ENCODE measurements around the gene PPIL3.

Gene PPIL3

GRCh38 chr2:200843993-200844948 is 44.6 kb downstream of the PPIL3 start:
- no peaks in the 10 kb centered on the region for H3K27me3 ChIP-seq (ENCODE audit: low read length)
- H3K4me2 ChIP-seq (ENCODE audit: low read depth, low read length, poor library complexity, severe bottlenecking), result no peak overlapping the region
- no peaks in the 10 kb centered on the region for H3K9me2 ChIP-seq (replicated peaks; ENCODE audit: insufficient read depth, low read length)
- no peaks in the 10 kb centered on the region for H4K20me1 ChIP-seq (ENCODE audit: low read depth, low read length)
- no peaks in the 10 kb centered on the region for H3K36me3 ChIP-seq (ENCODE audit: low read length)
- TF ChIP-seq EZH2phosphoT487 (conservative IDR thresholded peaks at IDR 0.05; ENCODE audit: low read length), result no peak
- TF ChIP-seq, protein P1, sequence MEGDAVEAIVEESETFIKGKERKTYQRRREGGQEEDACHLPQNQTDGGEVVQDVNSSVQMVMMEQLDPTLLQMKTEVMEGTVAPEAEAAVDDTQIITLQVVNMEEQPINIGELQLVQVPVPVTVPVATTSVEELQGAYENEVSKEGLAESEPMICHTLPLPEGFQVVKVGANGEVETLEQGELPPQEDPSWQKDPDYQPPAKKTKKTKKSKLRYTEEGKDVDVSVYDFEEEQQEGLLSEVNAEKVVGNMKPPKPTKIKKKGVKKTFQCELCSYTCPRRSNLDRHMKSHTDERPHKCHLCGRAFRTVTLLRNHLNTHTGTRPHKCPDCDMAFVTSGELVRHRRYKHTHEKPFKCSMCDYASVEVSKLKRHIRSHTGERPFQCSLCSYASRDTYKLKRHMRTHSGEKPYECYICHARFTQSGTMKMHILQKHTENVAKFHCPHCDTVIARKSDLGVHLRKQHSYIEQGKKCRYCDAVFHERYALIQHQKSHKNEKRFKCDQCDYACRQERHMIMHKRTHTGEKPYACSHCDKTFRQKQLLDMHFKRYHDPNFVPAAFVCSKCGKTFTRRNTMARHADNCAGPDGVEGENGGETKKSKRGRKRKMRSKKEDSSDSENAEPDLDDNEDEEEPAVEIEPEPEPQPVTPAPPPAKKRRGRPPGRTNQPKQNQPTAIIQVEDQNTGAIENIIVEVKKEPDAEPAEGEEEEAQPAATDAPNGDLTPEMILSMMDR (IDR thresholded peaks at IDR 0.05; ENCODE audit: insufficient read depth, low read length, poor library complexity, severe bottlenecking), result no peak
- no peak overlapping the region for H3K9ac ChIP-seq (ENCODE audit: low read length)
- peaks cover 11% of the 10 kb centered on the region; the same call in 1 of the 2 replicates for H3F3A ChIP-seq (ENCODE audit: insufficient read depth)
- no peaks in the 10 kb centered on the region for H3K79me2 ChIP-seq (ENCODE audit: insufficient read depth, low read length)
- H3K9me3 ChIP-seq (ENCODE audit: insufficient read depth, low read length), result no peaks in the 10 kb centered on the region
- H3K4me3 ChIP-seq (ENCODE audit: insufficient read depth, low read length, poor library complexity, severe bottlenecking), result no peak overlapping the region
- no peak overlapping the region for H3K27ac ChIP-seq (ENCODE audit: low read depth, low read length)
- H2AFZ ChIP-seq (ENCODE audit: low read depth, low read length, severe bottlenecking), result no peak overlapping the region

GRCh38 chr2:200839513-200839912 is 49.4 kb downstream of the PPIL3 start:
- H3K27me3 ChIP-seq (ENCODE audit: low read length), result no peaks in the 10 kb centered on the region
- no peak overlapping the region for H3K27ac ChIP-seq (ENCODE audit: low read depth, low read length)
- no peak overlapping the region for H3K4me2 ChIP-seq (ENCODE audit: low read depth, low read length, poor library complexity, severe bottlenecking)
- H3F3A ChIP-seq (ENCODE audit: insufficient read depth), result no peaks in the 10 kb centered on the region
- no peaks in the 10 kb centered on the region for H3K9me2 ChIP-seq (replicated peaks; ENCODE audit: insufficient read depth, low read length)
- TF ChIP-seq, protein P1 (IDR thresholded peaks at IDR 0.05; ENCODE audit: insufficient read depth, low read length, poor library complexity, severe bottlenecking), result no peak
- TF ChIP-seq EZH2phosphoT487 (conservative IDR thresholded peaks at IDR 0.05; ENCODE audit: low read length), result no peak
- H2AFZ ChIP-seq (ENCODE audit: low read depth, low read length, severe bottlenecking), result no peak overlapping the region
- no peaks in the 10 kb centered on the region for H4K20me1 ChIP-seq (ENCODE audit: low read depth, low read length)
- no peak overlapping the region for H3K9ac ChIP-seq (ENCODE audit: low read length)
- peaks cover 5% of the 10 kb centered on the region; the same call in 1 of the 2 replicates for H3K9me3 ChIP-seq (ENCODE audit: insufficient read depth, low read length)
- no peak overlapping the region for H3K4me3 ChIP-seq (ENCODE audit: insufficient read depth, low read length, poor library complexity, severe bottlenecking)
- 0 out of 2 replicates have a peak, but pooled peaks cover 3% of the 10 kb centered on the region for H3K36me3 ChIP-seq (ENCODE audit: low read length)
- H3K79me2 ChIP-seq (ENCODE audit: insufficient read depth, low read length), result no peaks in the 10 kb centered on the region

GRCh38 chr2:200834701-200835100 is 54.2 kb downstream of the PPIL3 start:
- Histone ChIP-seq H3K4me3 (ENCODE audit: insufficient read depth, low read length, poor library complexity, severe bottlenecking) (no peak overlapping the region), H3K9ac (ENCODE audit: low read length) (no peak overlapping the region), H3K9me3 (ENCODE audit: insufficient read depth, low read length) (peaks cover 5% of the 10 kb centered on the region; the same call in 1 of the 2 replicates), H3K4me2 (ENCODE audit: low read depth, low read length, poor library complexity, severe bottlenecking) (no peak overlapping the region), H4K20me1 (ENCODE audit: low read depth, low read length) (no peaks in the 10 kb centered on the region), H3K79me2 (ENCODE audit: insufficient read depth, low read length) (no peaks in the 10 kb centered on the region), H3K36me3 (ENCODE audit: low read length) (0 out of 2 replicates have a peak, but pooled peaks cover 3% of the 10 kb centered on the region), H2AFZ (ENCODE audit: low read depth, low read length, severe bottlenecking) (no peak overlapping the region), H3F3A (ENCODE audit: insufficient read depth) (no peaks in the 10 kb centered on the region), H3K9me2 (replicated peaks; ENCODE audit: insufficient read depth, low read length) (no peaks in the 10 kb centered on the region), H3K27me3 (ENCODE audit: low read length) (no peaks in the 10 kb centered on the region), H3K27ac (ENCODE audit: low read depth, low read length) (no peak overlapping the region)
- TF ChIP-seq, protein P1 (IDR thresholded peaks at IDR 0.05; ENCODE audit: insufficient read depth, low read length, poor library complexity, severe bottlenecking), result no peak
- TF ChIP-seq EZH2phosphoT487 (conservative IDR thresholded peaks at IDR 0.05; ENCODE audit: low read length), result no peak
